ENCODE results near the gene TMPRSS4.

DNA sequence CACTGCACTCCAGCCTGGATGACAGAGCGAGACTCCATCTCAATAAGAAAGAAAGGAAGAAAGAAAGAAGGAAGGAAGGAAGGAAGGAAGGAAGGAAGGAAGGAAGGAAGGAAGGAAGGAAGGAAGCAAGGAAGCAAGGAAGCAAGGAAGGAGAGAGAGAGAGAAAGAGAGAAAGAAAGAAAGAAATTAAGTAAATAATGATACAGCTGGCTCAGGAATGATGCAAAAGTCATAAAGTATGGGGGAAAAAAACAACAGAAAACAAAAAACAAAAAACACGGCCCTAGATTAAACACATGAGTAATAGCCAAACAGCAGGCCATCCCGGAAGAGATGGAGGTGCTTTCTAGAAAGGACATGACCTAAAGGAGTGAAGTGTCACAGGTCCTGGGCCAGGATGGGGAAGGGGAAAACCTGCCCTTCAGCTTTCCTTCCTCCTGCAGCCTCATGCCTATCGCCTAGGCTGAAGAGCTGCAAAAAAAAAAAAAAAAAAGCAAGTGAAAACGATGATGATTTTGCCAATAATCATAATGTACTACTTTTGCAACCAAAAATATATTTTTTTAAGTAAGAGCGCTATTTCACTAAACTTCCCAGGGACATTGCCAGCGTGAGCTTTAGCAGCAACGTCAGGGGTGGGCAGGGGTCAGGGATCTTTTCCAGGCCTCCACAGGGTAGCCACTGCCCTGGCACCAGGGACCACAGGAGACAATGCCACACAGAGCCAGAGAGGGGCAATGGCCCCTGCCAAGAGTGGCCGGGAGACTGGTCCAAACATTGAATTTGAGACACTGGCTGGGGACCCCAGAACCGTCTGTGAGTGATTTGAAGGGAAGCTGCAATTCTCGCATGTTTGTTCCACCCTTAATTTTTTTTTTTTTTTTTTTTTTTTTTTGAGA lies 28.2 kb upstream of the TMPRSS4 start:
- TF ChIP-seq, protein P1, sequence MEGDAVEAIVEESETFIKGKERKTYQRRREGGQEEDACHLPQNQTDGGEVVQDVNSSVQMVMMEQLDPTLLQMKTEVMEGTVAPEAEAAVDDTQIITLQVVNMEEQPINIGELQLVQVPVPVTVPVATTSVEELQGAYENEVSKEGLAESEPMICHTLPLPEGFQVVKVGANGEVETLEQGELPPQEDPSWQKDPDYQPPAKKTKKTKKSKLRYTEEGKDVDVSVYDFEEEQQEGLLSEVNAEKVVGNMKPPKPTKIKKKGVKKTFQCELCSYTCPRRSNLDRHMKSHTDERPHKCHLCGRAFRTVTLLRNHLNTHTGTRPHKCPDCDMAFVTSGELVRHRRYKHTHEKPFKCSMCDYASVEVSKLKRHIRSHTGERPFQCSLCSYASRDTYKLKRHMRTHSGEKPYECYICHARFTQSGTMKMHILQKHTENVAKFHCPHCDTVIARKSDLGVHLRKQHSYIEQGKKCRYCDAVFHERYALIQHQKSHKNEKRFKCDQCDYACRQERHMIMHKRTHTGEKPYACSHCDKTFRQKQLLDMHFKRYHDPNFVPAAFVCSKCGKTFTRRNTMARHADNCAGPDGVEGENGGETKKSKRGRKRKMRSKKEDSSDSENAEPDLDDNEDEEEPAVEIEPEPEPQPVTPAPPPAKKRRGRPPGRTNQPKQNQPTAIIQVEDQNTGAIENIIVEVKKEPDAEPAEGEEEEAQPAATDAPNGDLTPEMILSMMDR (conservative IDR thresholded peaks at IDR 0.05; ENCODE audit: low read depth, low read length) = no peak
- TF ChIP-seq EZH2 (IDR thresholded peaks at IDR 0.05; ENCODE audit: low read length, unreplicated experiment) = no peak

Data from PC-3 (cell line).